H9 (cell line): Measurements from ENCODE around the gene TSPAN6. TPM values are rescaled to one million over a fixed set of nuclear protein-coding genes. Genes with fewer than 3 reads are reported as not detected.

Source experiments
- DNase-seq: peaks from one replicate; pipeline ENCODE4 v3.0.0-alpha.2; 2017
- H2AFZ ChIP-seq: one replicate; pipeline ENCODE4 v1.6.1; 2013; ENCODE audit warnings: mild to moderate bottlenecking, low read length, control low read depth, moderate library complexity
- H2AK5ac ChIP-seq: 2 replicates; pipeline ENCODE4 v1.6.1; 2013; ENCODE audit warnings: low read length, control low read depth, mixed read lengths; ENCODE audit not compliant: insufficient read length
- H2BK120ac ChIP-seq: one replicate; pipeline ENCODE4 v1.6.1; 2013; ENCODE audit warnings: low read depth, mild to moderate bottlenecking, low read length, control low read depth, inconsistent platforms; ENCODE audit not compliant: poor library complexity, severe bottlenecking
- H2BK12ac ChIP-seq: 2 replicates; pipeline ENCODE4 v1.6.1; 2013; ENCODE audit warnings: low read length, control low read depth, mixed read lengths, low read depth; ENCODE audit not compliant: insufficient read length
- H2BK15ac ChIP-seq: 2 replicates; pipeline ENCODE4 v1.6.1; 2013; ENCODE audit warnings: low read depth, low read length, control low read depth
- H2BK20ac ChIP-seq: one replicate; pipeline ENCODE4 v1.6.1; 2013; ENCODE audit warnings: low read depth, mild to moderate bottlenecking, low read length, control low read depth, inconsistent platforms; ENCODE audit not compliant: poor library complexity, severe bottlenecking
- H2BK5ac ChIP-seq: 2 replicates; pipeline ENCODE4 v1.6.1; 2013; ENCODE audit warnings: low read length, control low read depth, mixed read lengths; ENCODE audit not compliant: insufficient read length
- H3K14ac ChIP-seq: 2 replicates; pipeline ENCODE4 v1.6.1; 2013; ENCODE audit warnings: low read length, control low read depth; ENCODE audit not compliant: insufficient read depth
- H3K18ac ChIP-seq: 2 replicates; pipeline ENCODE4 v1.6.1; 2013; ENCODE audit warnings: low read depth, mild to moderate bottlenecking, mixed read lengths, low read length, control low read depth; ENCODE audit not compliant: insufficient read length
- H3K23ac ChIP-seq: 2 replicates; pipeline ENCODE4 v1.6.1; 2013; ENCODE audit warnings: low read length, control low read depth, mixed read lengths, low read depth; ENCODE audit not compliant: insufficient read length
- H3K23me2 ChIP-seq: 2 replicates; pipeline ENCODE4 v1.6.1; 2013; ENCODE audit warnings: low read depth, mild to moderate bottlenecking, mixed read lengths, low read length, control low read depth; ENCODE audit not compliant: insufficient read length, poor library complexity, severe bottlenecking
- H3K27ac ChIP-seq: 2 replicates; pipeline ENCODE4 v1.5.1; 2013; ENCODE audit warnings: low read length, control low read depth, mixed read lengths, low read depth; ENCODE audit not compliant: insufficient read length
- H3K27me3 ChIP-seq: 2 replicates; pipeline ENCODE4 v1.6.1; 2013; ENCODE audit warnings: low read length, control low read depth, inconsistent platforms; ENCODE audit not compliant: insufficient read depth
- H3K4ac ChIP-seq: 2 replicates; pipeline ENCODE4 v1.6.1; 2013; ENCODE audit warnings: low read depth, mild to moderate bottlenecking, control low read depth, inconsistent platforms, low read length, moderate library complexity
- H3K4me1 ChIP-seq: 2 replicates; pipeline ENCODE4 v1.6.1; 2013; ENCODE audit warnings: low read length, control low read depth, inconsistent platforms; ENCODE audit not compliant: insufficient read depth
- H3K4me2 ChIP-seq: 2 replicates; pipeline ENCODE4 v1.6.1; 2013; ENCODE audit warnings: low read length, control low read depth, mixed read lengths; ENCODE audit not compliant: insufficient read length, insufficient read depth
- H3K56ac ChIP-seq: 2 replicates; pipeline ENCODE4 v1.6.1; 2013; ENCODE audit warnings: low read depth, mild to moderate bottlenecking, mixed read lengths, low read length, control low read depth; ENCODE audit not compliant: insufficient read length
- H3K79me1 ChIP-seq: 2 replicates; pipeline ENCODE4 v1.6.1; 2013; ENCODE audit warnings: low read depth, mild to moderate bottlenecking, moderate library complexity, low read length, control low read depth, inconsistent platforms; ENCODE audit not compliant: insufficient read depth, poor library complexity, severe bottlenecking
- H3K79me2 ChIP-seq: 2 replicates; pipeline ENCODE4 v1.6.1; 2013; ENCODE audit warnings: low read length, control low read depth, inconsistent platforms; ENCODE audit not compliant: insufficient read depth
- H3K9ac ChIP-seq: 2 replicates; pipeline ENCODE4 v1.6.1; 2013; ENCODE audit warnings: low read length, control low read depth, mixed read lengths; ENCODE audit not compliant: insufficient read length; ENCODE audit errors: extremely low read depth
- H3K9me3 ChIP-seq: one replicate; pipeline ENCODE4 v1.6.1; 2013; ENCODE audit warnings: low read depth, low read length, inconsistent platforms; ENCODE audit not compliant: control insufficient read depth
- H3T11ph ChIP-seq: one replicate; pipeline ENCODE4 v1.6.1; 2013; ENCODE audit warnings: mild to moderate bottlenecking, low read length, control low read depth, inconsistent platforms
- H4K20me1 ChIP-seq: one replicate; pipeline ENCODE4 v1.6.1; 2013; ENCODE audit not compliant: control insufficient read depth, insufficient read length, insufficient read depth
- H4K5ac ChIP-seq: 2 replicates; pipeline ENCODE4 v1.6.1; 2013; ENCODE audit warnings: low read depth, mild to moderate bottlenecking, mixed read lengths, low read length, control low read depth; ENCODE audit not compliant: insufficient read length
- H4K8ac ChIP-seq: replicated peaks from 2 replicates; pipeline ENCODE4 v1.6.1; 2013; ENCODE audit warnings: low read length, control low read depth, mixed read lengths, low read depth; ENCODE audit not compliant: insufficient read length
- H4K91ac ChIP-seq: 2 replicates; pipeline ENCODE4 v1.6.1; 2013; ENCODE audit warnings: low read depth, mild to moderate bottlenecking, moderate library complexity, mixed read lengths, low read length, control low read depth; ENCODE audit not compliant: insufficient read length
- H3K27ac Mint-ChIP-seq, 3 experiments: 2 replicates in 2 of 3; 3 replicates in 1 of 3; pipeline ENCODE4 v1.8.0; 2020 to 2021; ENCODE audit warnings: mixed read lengths in 3 of 3, mild to moderate bottlenecking in 1 of 3, moderate library complexity in 1 of 3
- H3K27me3 Mint-ChIP-seq: 2 replicates; pipeline ENCODE4 v1.8.0; 2021; ENCODE audit warnings: low read depth, mild to moderate bottlenecking, moderate library complexity, mixed read lengths
- H3K36me3 Mint-ChIP-seq, 3 experiments: 2 replicates in 2 of 3; 3 replicates in 1 of 3; pipeline ENCODE4 v1.8.0; 2020 to 2021; ENCODE audit warnings: low read depth in 3 of 3, mixed read lengths in 3 of 3; ENCODE audit not compliant: insufficient read depth in 1 of 3
- H3K4me1 Mint-ChIP-seq, 2 experiments: 2 replicates each; pipeline ENCODE4 v1.8.0; 2020; ENCODE audit warnings: mixed read lengths in 2 of 2
- H3K4me3 Mint-ChIP-seq, 2 experiments: 2 replicates in 1 of 2; 3 replicates in 1 of 2; pipeline ENCODE4 v1.8.0; 2020 to 2021; ENCODE audit warnings: mild to moderate bottlenecking in 2 of 2, mixed read lengths in 2 of 2, moderate library complexity in 1 of 2
- H3K9me3 Mint-ChIP-seq, 2 experiments: 2 replicates in 1 of 2; 3 replicates in 1 of 2; pipeline ENCODE4 v1.8.0; 2020; ENCODE audit warnings: mild to moderate bottlenecking in 2 of 2, mixed read lengths in 2 of 2, moderate library complexity in 1 of 2
- CTCF ChIP-seq: fragments of 200-600 bp; sonication (generic); conservative IDR thresholded peaks from 3 replicates; pipeline ENCODE4 v1.8.0; 2021; ENCODE audit warnings: antibody characterized with exemption, mild to moderate bottlenecking
- WGBS: extraction: QIAGEN DNeasy Blood & Tissue Kit; methylation state at CpG from one replicate; pipeline ENCODE4 v1.1.7; 2013; ENCODE audit warnings: missing lambda C conversion rate, low lambda C conversion rate, mixed read lengths; ENCODE audit not compliant: insufficient read length; ENCODE audit errors: extremely low coverage; 5-methylcytosine and 5-hydroxymethylcytosine counted together
- total RNA-seq: library from RNA; stranded (reverse); gene quantifications from 2 replicates; pipeline ENCODE4 v1.2.1, GENCODE V29; 2021

The TSPAN6 gene
- total RNA-seq, 1 experiment from 2014 or later, result 61.3 TPM

DNA sequence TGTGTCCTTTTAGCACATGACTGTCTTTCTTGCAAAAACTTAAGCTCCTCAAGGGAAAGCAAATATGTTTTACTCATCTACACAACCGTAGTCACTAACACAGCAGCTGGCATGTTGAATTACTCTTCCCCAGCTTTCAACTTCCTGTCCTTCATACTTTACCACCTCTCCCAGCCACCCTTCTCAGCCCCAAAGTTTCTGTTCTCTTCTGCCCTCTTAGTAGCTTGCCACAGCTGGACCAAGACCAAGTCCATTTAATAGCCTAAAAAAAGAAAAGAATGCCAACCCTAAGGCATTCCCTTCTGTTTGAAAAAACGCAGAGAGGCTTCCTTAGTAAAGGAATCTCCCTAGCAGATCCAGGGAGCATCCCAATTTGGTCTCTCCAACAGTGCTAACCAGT is 44.1 kb upstream of the TSPAN6 start:
- no CpG with 5 or more reads among the region's 2 CpGs for WGBS
- H3K23ac ChIP-seq, result no peak overlapping the region

More for the DNA sequence above, 44.1 kb upstream of the TSPAN6 start:
- Histone ChIP-seq H3K18ac (no peak overlapping the region), H3K4me1 (no peaks in the 10 kb centered on the region), H2BK5ac (no peak overlapping the region), H3K9ac (no peak overlapping the region), H3K79me1 (no peaks in the 10 kb centered on the region), H3K23me2 (no peaks in the 10 kb centered on the region), H3K27ac (no peak overlapping the region), H3T11ph (no peak overlapping the region), H2AFZ (no peak overlapping the region), H2BK15ac (no peak overlapping the region), H3K14ac (no peak overlapping the region), H3K27me3 (no peaks in the 10 kb centered on the region), H3K56ac (no peak overlapping the region), H4K8ac (no peak overlapping the region), H4K5ac (no peak overlapping the region), H3K9me3 (no peaks in the 10 kb centered on the region), H3K79me2 (no peaks in the 10 kb centered on the region), H2AK5ac (no peak overlapping the region), H2BK120ac (no peak overlapping the region), H3K4ac (no peak overlapping the region), H4K91ac (no peak overlapping the region), H2BK12ac (no peak overlapping the region), H4K20me1 (no peaks in the 10 kb centered on the region), H2BK20ac (no peak overlapping the region), H3K4me2 (no peak overlapping the region)
- H3K9me3 Mint-ChIP-seq, result peaks cover 3 to 48% of the 10 kb centered on the region in 2 experiments; a peak in 4 of 5 replicates
- H3K4me3 Mint-ChIP-seq, result no peak overlapping the region
- no peak for DNase-seq
- no peak for TF ChIP-seq CTCF
- H3K27me3 Mint-ChIP-seq, result peaks cover 6% of the 10 kb centered on the region
- peaks cover 0 to 2% (median 0%) of the 10 kb centered on the region in 3 experiments; a peak in 1 of 7 replicates for H3K36me3 Mint-ChIP-seq
- no peaks in the 10 kb centered on the region for H3K4me1 Mint-ChIP-seq
- H3K27ac Mint-ChIP-seq, result no peak overlapping the region
